ENCODE data around the gene TMEM123. TPM values are rescaled to one million over a fixed set of nuclear protein-coding genes. Genes with fewer than 3 reads are reported as not detected.

The TMEM123 gene
- total and polyA plus RNA-seq, 10 donors = 51.3 to 184 (median 146) TPM

DNA sequence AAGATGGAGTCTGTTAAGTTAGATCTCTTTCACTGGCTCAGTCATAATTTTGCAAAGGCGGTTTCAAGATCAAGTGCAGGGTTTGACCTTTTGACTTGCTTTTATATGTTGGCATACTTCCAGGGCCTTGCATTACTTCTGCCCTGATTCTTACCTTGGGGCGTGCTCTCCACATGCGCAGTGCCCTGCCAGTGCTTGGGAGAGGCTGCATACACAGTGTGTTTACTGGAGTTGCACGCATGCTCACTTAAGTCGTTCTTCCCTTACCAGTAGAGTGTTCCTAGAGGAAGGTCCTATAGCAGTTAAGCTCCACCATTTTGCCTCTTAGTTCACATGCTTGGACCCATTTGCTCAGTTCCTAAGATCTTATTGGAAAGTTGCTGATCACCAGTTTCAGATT lies 21.0 kb upstream of the TMEM123 start:
- 87 to 93% (median 93%) methylated on average over 5 of the region's 5 CpGs for WGBS, 5 donors

DNA sequence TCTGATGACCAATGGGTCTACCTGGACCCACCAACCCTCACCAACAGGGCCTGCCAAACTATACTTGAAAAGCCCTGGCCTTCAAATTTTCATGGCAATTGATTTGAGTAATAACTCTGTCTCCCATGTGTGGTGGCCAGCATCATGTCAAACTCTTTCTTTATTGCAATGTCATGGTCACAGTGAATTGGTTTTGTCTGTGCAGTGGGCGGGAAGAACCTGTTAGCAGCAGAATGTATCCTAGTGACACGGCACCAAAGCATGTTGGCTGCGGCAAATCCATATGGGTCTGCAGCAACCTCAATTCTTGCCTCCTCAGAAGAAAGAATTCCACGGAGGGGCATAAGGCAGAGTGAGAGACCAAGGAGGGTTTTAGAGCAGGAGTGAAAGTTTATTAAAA lies 19.6 kb upstream of the TMEM123 start:
- Histone ChIP-seq H3K4me1 (peaks cover 6 to 69% (median 30%) of the 10 kb centered on the region in 6 donors), H3K4me3 (no peak overlapping the region), H3K27me3 (replicated peaks in 1 of 7) (no peaks in the 10 kb centered on the region), H3K9me3 (no peaks in the 10 kb centered on the region), H3K27ac (no peak overlapping the region), H3K36me3 (no peaks in the 10 kb centered on the region)
- DNase-seq = no peak
- TF ChIP-seq POLR2AphosphoS5 (IDR thresholded peaks at IDR 0.05) (no peak), POLR2A (IDR thresholded peaks at IDR 0.05) (no peak)
- TF ChIP-seq, protein P1, sequence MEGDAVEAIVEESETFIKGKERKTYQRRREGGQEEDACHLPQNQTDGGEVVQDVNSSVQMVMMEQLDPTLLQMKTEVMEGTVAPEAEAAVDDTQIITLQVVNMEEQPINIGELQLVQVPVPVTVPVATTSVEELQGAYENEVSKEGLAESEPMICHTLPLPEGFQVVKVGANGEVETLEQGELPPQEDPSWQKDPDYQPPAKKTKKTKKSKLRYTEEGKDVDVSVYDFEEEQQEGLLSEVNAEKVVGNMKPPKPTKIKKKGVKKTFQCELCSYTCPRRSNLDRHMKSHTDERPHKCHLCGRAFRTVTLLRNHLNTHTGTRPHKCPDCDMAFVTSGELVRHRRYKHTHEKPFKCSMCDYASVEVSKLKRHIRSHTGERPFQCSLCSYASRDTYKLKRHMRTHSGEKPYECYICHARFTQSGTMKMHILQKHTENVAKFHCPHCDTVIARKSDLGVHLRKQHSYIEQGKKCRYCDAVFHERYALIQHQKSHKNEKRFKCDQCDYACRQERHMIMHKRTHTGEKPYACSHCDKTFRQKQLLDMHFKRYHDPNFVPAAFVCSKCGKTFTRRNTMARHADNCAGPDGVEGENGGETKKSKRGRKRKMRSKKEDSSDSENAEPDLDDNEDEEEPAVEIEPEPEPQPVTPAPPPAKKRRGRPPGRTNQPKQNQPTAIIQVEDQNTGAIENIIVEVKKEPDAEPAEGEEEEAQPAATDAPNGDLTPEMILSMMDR (IDR thresholded peaks at IDR 0.05 in 8 of 11, conservative IDR thresholded peaks at IDR 0.05 in 3 of 11) = no peak
- intact Hi-C loops (cut with DNase I; ENCODE audit: low total_unique reads) = no loop called here
- 97 to 99% (median 99%) methylated on average over 4 of the region's 4 CpGs for WGBS, 5 donors

More for the DNA sequence above, 21.0 kb upstream of the TMEM123 start:
- no peaks in the 10 kb centered on the region for H3K36me3 ChIP-seq
- peak overlapping the region in 1 of 8 donors; percentile 56 for H3K27ac ChIP-seq
- H3K4me3 ChIP-seq = no peak overlapping the region
- no peak for TF ChIP-seq POLR2A (IDR thresholded peaks at IDR 0.05)
- TF ChIP-seq, protein P1 (IDR thresholded peaks at IDR 0.05 in 8 of 11, conservative IDR thresholded peaks at IDR 0.05 in 3 of 11) = no peak
- no peak for TF ChIP-seq POLR2AphosphoS5 (IDR thresholded peaks at IDR 0.05)
- H3K4me1 ChIP-seq = peaks cover 6 to 64% (median 31%) of the 10 kb centered on the region in 6 donors
- H3K27me3 ChIP-seq (replicated peaks in 1 of 7) = no peaks in the 10 kb centered on the region
- H3K9me3 ChIP-seq = no peaks in the 10 kb centered on the region
- intact Hi-C loops (cut with DNase I; ENCODE audit: low total_unique reads) = no loop called here
- no peak for DNase-seq

DNA sequence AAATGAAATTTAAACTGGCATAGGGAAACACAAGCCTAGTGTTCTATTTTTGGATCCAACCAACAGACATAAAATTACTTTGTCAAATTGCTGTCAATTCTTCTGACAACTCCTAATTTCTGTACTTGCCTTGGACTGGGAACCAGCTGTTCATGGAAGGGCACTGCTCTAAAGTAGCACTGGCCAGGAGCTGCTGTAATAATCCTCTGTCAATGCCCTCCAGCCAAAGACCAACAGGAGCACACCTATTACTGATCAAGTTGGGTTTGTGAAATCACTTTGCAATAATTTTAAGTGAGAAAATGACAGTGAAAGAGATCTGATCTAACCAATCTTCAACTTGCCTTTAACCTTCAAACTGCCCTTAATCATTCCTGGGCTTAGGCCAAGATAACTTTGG lies 18.9 kb upstream of the TMEM123 start:
- Histone ChIP-seq H3K9me3 (no peaks in the 10 kb centered on the region), H3K36me3 (no peaks in the 10 kb centered on the region), H3K27me3 (replicated peaks in 1 of 7) (no peaks in the 10 kb centered on the region), H3K27ac (no peak overlapping the region), H3K4me1 (peaks cover 6 to 67% (median 23%) of the 10 kb centered on the region in 6 donors), H3K4me3 (no peak overlapping the region)
- intact Hi-C loops (cut with DNase I; ENCODE audit: low total_unique reads) = no loop called here
- no peak for DNase-seq
- TF ChIP-seq POLR2A (IDR thresholded peaks at IDR 0.05) (no peak), POLR2AphosphoS5 (IDR thresholded peaks at IDR 0.05) (no peak)
- TF ChIP-seq, protein P1 (IDR thresholded peaks at IDR 0.05 in 8 of 11, conservative IDR thresholded peaks at IDR 0.05 in 3 of 11) = no peak

DNA sequence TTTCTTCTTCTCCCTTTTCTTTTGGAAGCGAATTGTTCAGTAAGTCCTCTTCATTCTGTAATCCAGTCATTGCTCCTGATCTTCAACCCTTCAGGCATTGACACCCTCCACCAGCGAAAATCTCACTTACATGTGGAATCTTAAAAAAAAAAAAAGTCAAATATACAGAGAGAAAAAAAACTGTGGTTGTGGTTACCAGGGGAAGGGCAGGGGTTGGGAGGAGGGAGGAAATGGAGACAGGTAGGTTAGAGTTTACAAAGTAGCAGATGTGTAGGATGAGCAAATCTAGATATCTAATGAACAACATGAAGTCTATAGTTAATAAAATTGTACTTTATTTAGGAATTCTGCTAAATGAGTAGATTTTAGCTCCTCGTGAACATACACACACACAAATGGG lies 17.7 kb upstream of the TMEM123 start:
- 63 to 77% (median 72%) methylated on average over 3 of the region's 3 CpGs for WGBS, 5 donors
- no peaks in the 10 kb centered on the region for H3K27me3 ChIP-seq (replicated peaks in 1 of 7)
- H3K4me3 ChIP-seq = no peak overlapping the region
- H3K27ac ChIP-seq = no peak overlapping the region
- intact Hi-C loops (cut with DNase I; ENCODE audit: low total_unique reads) = no loop called here
- H3K9me3 ChIP-seq = no peaks in the 10 kb centered on the region
- TF ChIP-seq POLR2AphosphoS5 (IDR thresholded peaks at IDR 0.05) (no peak), POLR2A (IDR thresholded peaks at IDR 0.05) (no peak)
- TF ChIP-seq, protein P1 (IDR thresholded peaks at IDR 0.05 in 8 of 11, conservative IDR thresholded peaks at IDR 0.05 in 3 of 11) = no peak
- no peaks in the 10 kb centered on the region for H3K36me3 ChIP-seq
- peaks cover 6 to 69% (median 29%) of the 10 kb centered on the region in 6 donors for H3K4me1 ChIP-seq
- DNase-seq = no peak

Data from spleen (tissue), 11 donors.